ENCODE results near the gene JPH4. TPM values are rescaled to one million over a fixed set of nuclear protein-coding genes. Genes with fewer than 3 reads are reported as not detected.

The JPH4 gene
- polyA plus RNA-seq, 1 of the 3 experiments (the other 2 are of a cell fraction) = 8.7 TPM

- no peaks in the 10 kb centered on the region for H3K4me1 ChIP-seq (ENCODE audit: control insufficient read depth in 1 of 2, insufficient read depth in 2 of 2, low read depth in 1 of 2, low read length in 1 of 2)
- H3F3A ChIP-seq (replicated peaks; ENCODE audit: insufficient read depth) = no peaks in the 10 kb centered on the region
- 50% methylated on average over 3 of the region's 3 CpGs for WGBS (ENCODE audit: low lambda C conversion rate)
- no peaks in the 10 kb centered on the region for H3K9me3 ChIP-seq
- no peak for TF ChIP-seq NRF1 (IDR thresholded peaks at IDR 0.05; ENCODE audit: low read depth, low read length)
- TF ChIP-seq MXI1 (IDR thresholded peaks at IDR 0.05; ENCODE audit: low read depth, low read length) = no peak
- no peak for TF ChIP-seq MEF2A (IDR thresholded peaks at IDR 0.05; ENCODE audit: borderline replicate concordance, low read depth)
- no peak for TF ChIP-seq TAF1 (IDR thresholded peaks at IDR 0.05; ENCODE audit: borderline replicate concordance, low read depth, low read length)
- no peaks in the 10 kb centered on the region; the same call in 1 of the 2 replicates for H3K27me3 ChIP-seq (ENCODE audit: insufficient read depth)
- ChIA-PET POLR2A (no interaction called here), CTCF (interaction anchor here (0.7 to 1.4 kb wide), 2 partner anchors 15 to 326 kb away, joined by 3 to 6 read pairs; no protein-coding TSS in a partner anchor)
- no peaks in the 10 kb centered on the region; the same call in 1 of the 2 replicates for H4K20me1 ChIP-seq (ENCODE audit: insufficient read depth)
- H2AFZ ChIP-seq (ENCODE audit: low read depth) = no peak overlapping the region
- H3K27ac ChIP-seq (ENCODE audit: low read depth in 2 of 2, low read length in 1 of 2) = no peak overlapping the region
- H3K79me2 ChIP-seq (ENCODE audit: insufficient read depth) = no peaks in the 10 kb centered on the region
- H3K4me2 ChIP-seq = no peak overlapping the region
- H3K36me3 ChIP-seq (replicated peaks in 1 of 2; ENCODE audit: control insufficient read depth in 1 of 2, insufficient read depth in 2 of 2, low read length in 1 of 2) = no peaks in the 10 kb centered on the region
- no peak for DNase-seq
- H3K9me2 ChIP-seq = no peaks in the 10 kb centered on the region
- no peak overlapping the region for H3K4me3 ChIP-seq (ENCODE audit: low read depth in 2 of 2, low read length in 1 of 2)
- H3K9ac ChIP-seq = no peak overlapping the region
These were observed 26.1 kb upstream of the JPH4 start for GRCh38 chr14:23604675-23605170.

- no peaks in the 10 kb centered on the region for H3K9me3 ChIP-seq
- H3K27ac ChIP-seq (ENCODE audit: low read depth in 2 of 2, low read length in 1 of 2) = no peak overlapping the region
- H3K4me1 ChIP-seq (ENCODE audit: control insufficient read depth in 1 of 2, insufficient read depth in 2 of 2, low read depth in 1 of 2, low read length in 1 of 2) = no peaks in the 10 kb centered on the region
- 50% methylated on average over 2 of the region's 2 CpGs for WGBS (ENCODE audit: low lambda C conversion rate)
- TF ChIP-seq GABPA (IDR thresholded peaks at IDR 0.05; ENCODE audit: low read depth) (no peak), JUND (IDR thresholded peaks at IDR 0.05) (no peak), USF2 (IDR thresholded peaks at IDR 0.05; ENCODE audit: borderline replicate concordance, low read depth, low read length) (no peak), EZH2phosphoT487 (IDR thresholded peaks at IDR 0.05; ENCODE audit: borderline replicate concordance, low read depth) (no peak)
- H3K4me3 ChIP-seq (ENCODE audit: low read depth in 2 of 2, low read length in 1 of 2) = no peak overlapping the region
- no peak overlapping the region for H2AFZ ChIP-seq (ENCODE audit: low read depth)
- H3K4me2 ChIP-seq = no peak overlapping the region
- H3K79me2 ChIP-seq (ENCODE audit: insufficient read depth) = no peaks in the 10 kb centered on the region
- DNase-seq = no peak
- H3K36me3 ChIP-seq (replicated peaks in 1 of 2; ENCODE audit: control insufficient read depth in 1 of 2, insufficient read depth in 2 of 2, low read length in 1 of 2) = no peaks in the 10 kb centered on the region
- no peaks in the 10 kb centered on the region; the same call in 1 of the 2 replicates for H3K27me3 ChIP-seq (ENCODE audit: insufficient read depth)
- H4K20me1 ChIP-seq (ENCODE audit: insufficient read depth) = no peaks in the 10 kb centered on the region; the same call in 1 of the 2 replicates
- no peaks in the 10 kb centered on the region for H3F3A ChIP-seq (replicated peaks; ENCODE audit: insufficient read depth)
- CTCF ChIA-PET = interaction anchor here (2.5 kb wide), 1 partner anchor 28 kb away, joined by 9 read pairs; no protein-coding TSS in a partner anchor
- POLR2A ChIA-PET = no interaction called here
- no peak overlapping the region for H3K9ac ChIP-seq
- no peaks in the 10 kb centered on the region for H3K9me2 ChIP-seq
These were observed 25.6 kb upstream of the JPH4 start for GRCh38 chr14:23604148-23604547.

- Histone ChIP-seq H3F3A (replicated peaks; ENCODE audit: insufficient read depth) (no peaks in the 10 kb centered on the region), H3K9me3 (no peaks in the 10 kb centered on the region), H2AFZ (ENCODE audit: low read depth) (no peak overlapping the region), H3K4me1 (ENCODE audit: control insufficient read depth in 1 of 2, insufficient read depth in 2 of 2, low read depth in 1 of 2, low read length in 1 of 2) (no peaks in the 10 kb centered on the region), H3K9me2 (no peaks in the 10 kb centered on the region), H3K27me3 (ENCODE audit: insufficient read depth) (no peaks in the 10 kb centered on the region; the same call in 1 of the 2 replicates), H4K20me1 (ENCODE audit: insufficient read depth) (no peaks in the 10 kb centered on the region; the same call in 1 of the 2 replicates), H3K36me3 (replicated peaks in 1 of 2; ENCODE audit: control insufficient read depth in 1 of 2, insufficient read depth in 2 of 2, low read length in 1 of 2) (no peaks in the 10 kb centered on the region), H3K4me2 (no peak overlapping the region), H3K79me2 (ENCODE audit: insufficient read depth) (no peaks in the 10 kb centered on the region), H3K27ac (ENCODE audit: low read depth in 2 of 2, low read length in 1 of 2) (no peak overlapping the region), H3K4me3 (ENCODE audit: low read depth in 2 of 2, low read length in 1 of 2) (no peak overlapping the region), H3K9ac (no peak overlapping the region)
- 16% methylated on average over 2 of the region's 2 CpGs for WGBS (ENCODE audit: low lambda C conversion rate)
- no peak for DNase-seq
- ChIA-PET CTCF (interaction anchor here (0.9 to 2.5 kb wide), 3 partner anchors 14 to 308 kb away, joined by 3 to 9 read pairs (median 3); no protein-coding TSS in a partner anchor), POLR2A (no interaction called here)
- TF ChIP-seq TAF1 (IDR thresholded peaks at IDR 0.05; ENCODE audit: borderline replicate concordance, low read depth, low read length) (no peak), NRF1 (IDR thresholded peaks at IDR 0.05; ENCODE audit: low read depth, low read length) (no peak), EZH2phosphoT487 (IDR thresholded peaks at IDR 0.05; ENCODE audit: borderline replicate concordance, low read depth) (no peak), FOXJ3 (CRISPR knock-in tag; IDR thresholded peaks at IDR 0.05) (no peak), USF2 (IDR thresholded peaks at IDR 0.05; ENCODE audit: borderline replicate concordance, low read depth, low read length) (no peak), MXI1 (IDR thresholded peaks at IDR 0.05; ENCODE audit: low read depth, low read length) (no peak), REST (IDR thresholded peaks at IDR 0.05; ENCODE audit: low read depth, low read length) (no peak), NFIC (IDR thresholded peaks at IDR 0.05; ENCODE audit: borderline replicate concordance) (no peak), SIN3A (IDR thresholded peaks at IDR 0.05; ENCODE audit: borderline replicate concordance, low read depth, low read length) (no peak), TCF12 (IDR thresholded peaks at IDR 0.05) (no peak), YY1 (IDR thresholded peaks at IDR 0.05; ENCODE audit: low read depth) (no peak), EP300 (IDR thresholded peaks at IDR 0.05; ENCODE audit: borderline replicate concordance in 1 of 2, low read depth in 1 of 2, low read length in 1 of 2) (no peak)
These were observed 24.5 kb upstream of the JPH4 start for GRCh38 chr14:23603103-23603502.
